Measurements from ENCODE around the gene RBCK1.

RBCK1 gene

DNA sequence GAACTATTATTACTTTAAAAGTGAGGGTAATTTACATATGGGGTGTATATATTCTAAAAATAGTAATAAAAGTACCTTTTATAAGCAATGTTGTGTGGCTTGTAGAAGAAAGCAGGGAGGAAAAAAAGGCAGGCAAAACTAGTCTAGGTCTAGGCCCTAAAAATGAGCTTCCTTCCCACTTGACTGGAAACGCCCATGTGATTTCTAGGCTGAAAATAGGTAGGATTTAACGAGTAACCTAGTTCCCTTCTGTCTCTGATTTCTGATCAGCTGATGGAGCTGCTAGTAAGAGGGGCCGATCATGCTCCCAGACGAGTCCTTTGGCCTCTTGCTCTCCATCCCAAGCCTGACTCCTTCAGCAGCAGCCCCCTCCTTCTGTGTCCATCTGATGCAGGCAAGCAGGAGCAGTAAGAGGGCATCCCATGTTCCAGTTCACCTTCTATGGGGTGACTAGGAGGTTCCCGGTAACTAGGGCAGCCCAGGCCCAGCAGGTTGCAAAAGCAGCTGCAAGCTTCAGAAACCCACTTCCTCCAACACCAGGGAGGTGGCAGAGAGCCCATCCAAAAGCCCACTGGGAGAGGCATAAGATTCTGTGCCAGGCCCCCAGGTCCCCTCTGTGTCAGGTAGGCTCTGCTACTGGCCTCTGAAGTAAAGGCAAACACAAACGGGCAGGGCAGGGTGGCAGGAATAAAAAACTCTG, 29.8 kb downstream of the RBCK1 start:
- ATAC-seq (ENCODE audit: insufficient read depth, low read depth) (peak; percentile 74), DNase-seq (peak; percentile 85)
- Histone ChIP-seq H4K20me1 (ENCODE audit: insufficient read depth, low read length) (peaks cover 35% of the 10 kb centered on the region), H3K4me2 (ENCODE audit: insufficient read depth, low read length) (peak overlapping the region; percentile 53), H3K4me3 (ENCODE audit: low read depth in 1 of 2, low read length in 2 of 2) (peak overlapping the region in 1 of 2 experiments; percentile 35; a peak in 1 of 4 replicates), H3K9ac (ENCODE audit: low read depth, low read length) (peak overlapping the region; percentile 35), H3K79me2 (ENCODE audit: insufficient read depth, low read length) (no peaks in the 10 kb centered on the region), H3K36me3 (ENCODE audit: insufficient read depth, low read length) (peaks cover 76% of the 10 kb centered on the region), H3K4me1 (ENCODE audit: insufficient read depth, low read length) (peaks cover 51% of the 10 kb centered on the region), H3K27ac (ENCODE audit: low read length) (peak overlapping the region; percentile 78), H2AFZ (ENCODE audit: low read depth, low read length) (no peak overlapping the region), H3K9me3 (ENCODE audit: insufficient read depth, low read length, severe bottlenecking) (no peaks in the 10 kb centered on the region), H3K27me3 (ENCODE audit: insufficient read depth, low read length, poor library complexity) (no peaks in the 10 kb centered on the region)
- TF ChIP-seq EZH2 (IDR thresholded peaks at IDR 0.05; ENCODE audit: borderline replicate concordance, low read depth, low read length, severe bottlenecking): no peak
- TF ChIP-seq, protein P1, sequence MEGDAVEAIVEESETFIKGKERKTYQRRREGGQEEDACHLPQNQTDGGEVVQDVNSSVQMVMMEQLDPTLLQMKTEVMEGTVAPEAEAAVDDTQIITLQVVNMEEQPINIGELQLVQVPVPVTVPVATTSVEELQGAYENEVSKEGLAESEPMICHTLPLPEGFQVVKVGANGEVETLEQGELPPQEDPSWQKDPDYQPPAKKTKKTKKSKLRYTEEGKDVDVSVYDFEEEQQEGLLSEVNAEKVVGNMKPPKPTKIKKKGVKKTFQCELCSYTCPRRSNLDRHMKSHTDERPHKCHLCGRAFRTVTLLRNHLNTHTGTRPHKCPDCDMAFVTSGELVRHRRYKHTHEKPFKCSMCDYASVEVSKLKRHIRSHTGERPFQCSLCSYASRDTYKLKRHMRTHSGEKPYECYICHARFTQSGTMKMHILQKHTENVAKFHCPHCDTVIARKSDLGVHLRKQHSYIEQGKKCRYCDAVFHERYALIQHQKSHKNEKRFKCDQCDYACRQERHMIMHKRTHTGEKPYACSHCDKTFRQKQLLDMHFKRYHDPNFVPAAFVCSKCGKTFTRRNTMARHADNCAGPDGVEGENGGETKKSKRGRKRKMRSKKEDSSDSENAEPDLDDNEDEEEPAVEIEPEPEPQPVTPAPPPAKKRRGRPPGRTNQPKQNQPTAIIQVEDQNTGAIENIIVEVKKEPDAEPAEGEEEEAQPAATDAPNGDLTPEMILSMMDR (IDR thresholded peaks at IDR 0.05; ENCODE audit: borderline replicate concordance, extremely low read depth, low read length, poor library complexity, severe bottlenecking): no peak

DNA sequence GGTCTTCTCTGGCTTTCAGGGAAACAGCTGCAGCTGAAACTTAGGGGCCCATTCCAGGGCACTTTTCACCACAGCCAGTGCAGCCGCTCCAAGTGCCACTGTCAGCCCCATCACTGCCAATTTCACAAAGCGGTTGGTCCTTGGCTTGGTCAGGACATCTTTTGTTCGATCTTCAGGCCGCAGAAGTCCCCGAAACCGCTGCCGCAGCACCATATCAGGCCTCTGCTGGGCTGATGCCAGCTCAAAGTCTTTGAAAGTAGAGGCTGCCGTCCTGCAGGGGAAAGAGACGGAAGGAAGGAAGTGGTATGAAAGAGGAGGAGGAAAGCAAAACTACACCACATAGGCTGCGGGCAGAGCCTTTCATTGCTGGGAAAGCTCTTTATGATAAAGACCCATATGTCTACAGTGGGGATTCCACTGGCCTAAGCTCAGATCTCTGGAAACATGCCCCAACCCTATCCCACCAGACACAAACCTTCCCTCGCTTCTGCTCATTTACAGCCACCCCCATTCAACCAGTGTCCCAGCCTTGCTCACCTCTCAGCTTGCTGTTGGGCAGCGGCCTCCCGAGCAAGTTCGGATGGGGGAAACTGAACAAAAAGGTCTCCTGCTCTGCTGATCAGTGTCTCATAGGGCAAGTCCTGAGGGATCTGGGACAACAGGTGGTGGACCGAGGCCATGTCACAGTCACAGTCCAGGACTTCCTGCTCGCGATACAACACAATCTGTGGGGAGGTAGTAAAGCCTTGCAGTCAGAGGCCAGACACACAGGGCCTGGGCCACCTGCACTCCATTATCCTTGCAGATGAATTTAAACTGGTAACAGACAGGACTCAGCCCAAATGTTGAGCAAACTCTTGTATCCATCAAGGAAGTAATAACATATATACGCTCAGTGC, 30.7 kb downstream of the RBCK1 start:
- Histone ChIP-seq H3K36me3 (ENCODE audit: insufficient read depth, low read length) (peaks cover 77% of the 10 kb centered on the region), H3K4me2 (ENCODE audit: insufficient read depth, low read length) (peak overlapping the region; percentile 53)
- DNase-seq: peak; percentile 90

DNA sequence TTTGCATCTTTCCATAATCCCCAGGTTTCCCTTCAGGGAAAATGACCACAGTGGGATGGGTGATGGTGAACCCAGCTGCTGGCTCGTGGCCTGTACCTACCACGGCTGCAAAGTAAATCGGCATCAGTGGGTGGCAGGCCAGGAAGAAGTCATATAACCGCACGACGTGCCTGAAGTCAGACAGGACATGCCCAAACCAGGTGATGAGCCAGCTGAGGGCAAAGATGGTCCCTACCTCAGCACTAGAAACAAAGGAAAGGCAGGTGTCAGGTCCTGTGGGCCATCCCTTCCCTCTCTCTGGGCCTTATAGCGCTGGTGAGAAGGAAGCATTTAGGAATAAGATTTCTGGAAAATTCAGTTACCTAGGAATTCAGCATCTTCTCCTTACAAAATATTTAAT, 32.0 kb downstream of the RBCK1 start:
- Histone ChIP-seq H2AFZ (ENCODE audit: low read depth, low read length) (no peak overlapping the region), H3K4me1 (ENCODE audit: insufficient read depth, low read length) (peaks cover 51% of the 10 kb centered on the region), H3K9ac (ENCODE audit: low read depth, low read length) (no peak overlapping the region), H3K79me2 (ENCODE audit: insufficient read depth, low read length) (peaks cover 9% of the 10 kb centered on the region; the same call in 1 of the 2 replicates), H3K36me3 (ENCODE audit: insufficient read depth, low read length) (peaks cover 82% of the 10 kb centered on the region), H3K27ac (ENCODE audit: low read length) (peak overlapping the region; percentile 78; the same call in 1 of the 2 replicates), H4K20me1 (ENCODE audit: insufficient read depth, low read length) (peaks cover 35% of the 10 kb centered on the region), H3K9me3 (ENCODE audit: insufficient read depth, low read length, severe bottlenecking) (no peaks in the 10 kb centered on the region), H3K4me2 (ENCODE audit: insufficient read depth, low read length) (peak overlapping the region; percentile 53; the same call in 1 of the 2 replicates), H3K4me3 (ENCODE audit: low read depth in 1 of 2, low read length in 2 of 2) (no peak overlapping the region), H3K27me3 (ENCODE audit: insufficient read depth, low read length, poor library complexity) (no peaks in the 10 kb centered on the region)
- TF ChIP-seq, protein P1 (IDR thresholded peaks at IDR 0.05; ENCODE audit: borderline replicate concordance, extremely low read depth, low read length, poor library complexity, severe bottlenecking): no peak
- no peak for TF ChIP-seq EZH2 (IDR thresholded peaks at IDR 0.05; ENCODE audit: borderline replicate concordance, low read depth, low read length, severe bottlenecking)
- no peak for ATAC-seq (ENCODE audit: insufficient read depth, low read depth)
- DNase-seq: no peak

More for the DNA sequence above, 30.7 kb downstream of the RBCK1 start:
- TF ChIP-seq, protein P1 (IDR thresholded peaks at IDR 0.05; ENCODE audit: borderline replicate concordance, extremely low read depth, low read length, poor library complexity, severe bottlenecking): no peak
- no peak for TF ChIP-seq EZH2 (IDR thresholded peaks at IDR 0.05; ENCODE audit: borderline replicate concordance, low read depth, low read length, severe bottlenecking)
- H3K9ac ChIP-seq (ENCODE audit: low read depth, low read length): peak overlapping the region; percentile 35
- H3K9me3 ChIP-seq (ENCODE audit: insufficient read depth, low read length, severe bottlenecking): no peaks in the 10 kb centered on the region
- H2AFZ ChIP-seq (ENCODE audit: low read depth, low read length): no peak overlapping the region
- H3K79me2 ChIP-seq (ENCODE audit: insufficient read depth, low read length): no peaks in the 10 kb centered on the region
- no peaks in the 10 kb centered on the region for H3K27me3 ChIP-seq (ENCODE audit: insufficient read depth, low read length, poor library complexity)
- H3K4me1 ChIP-seq (ENCODE audit: insufficient read depth, low read length): peaks cover 51% of the 10 kb centered on the region
- H3K27ac ChIP-seq (ENCODE audit: low read length): peak overlapping the region; percentile 78
- peak; percentile 85 for ATAC-seq (ENCODE audit: insufficient read depth, low read depth)
- peaks cover 35% of the 10 kb centered on the region for H4K20me1 ChIP-seq (ENCODE audit: insufficient read depth, low read length)
- H3K4me3 ChIP-seq (ENCODE audit: low read depth in 1 of 2, low read length in 2 of 2): peak overlapping the region in 1 of 2 experiments; percentile 35; a peak in 2 of 4 replicates

All from DND-41 (cell line).